Stimulated activated naive CD4-positive, alpha-beta T cell (primary cell): ENCODE data around the gene ARCN1.
"Not testable (repeated sequence)": the region's sequence is repeated elsewhere in the genome, so short reads cannot be mapped to it uniquely, and the experiment has no call there.

ENCODE experiments used
- DNase-seq, 6 experiments: peaks; one replicate each; lab custom pipeline; 2025; lab: John Stamatoyannopoulos, UW

ARCN1 gene

GRCh38 chr11:118606157-118606843 is 34.1 kb downstream of the ARCN1 start:
- no peak for DNase-seq

- no peak for DNase-seq
Observed at GRCh38 chr11:118606844-118607228, 34.6 kb downstream of the ARCN1 start.

- peak; percentile 23 to 59 (median 50) for DNase-seq
Observed at GRCh38 chr11:118607401-118608359, 35.5 kb downstream of the ARCN1 start, which contains the start of gene PHLDB1. TSS of gene PHLDB1 (plus strand) at chr11:118607615. CDS start at chr11:118613837, 6,222 bp downstream.

GRCh38 chr11:118608360-118609227 is 36.4 kb downstream of the ARCN1 start:
- peak; percentile 83 to 90 (median 88) for DNase-seq

- DNase-seq: peak in 4 of 6 experiments; percentile 7 to 63 (median 38)
Observed at GRCh38 chr11:118609380-118610224, 37.4 kb downstream of the ARCN1 start.

- DNase-seq: peak in 3 of 6 experiments; percentile 15 to 44 (median 31)
Observed at GRCh38 chr11:118610225-118610772, 38.1 kb downstream of the ARCN1 start.

GRCh38 chr11:118610773-118611432 is 38.7 kb downstream of the ARCN1 start:
- DNase-seq: peak; percentile 56 to 86 (median 80)

- not testable (repeated sequence) for DNase-seq
Observed at GRCh38 chr11:118611433-118611795, 39.2 kb downstream of the ARCN1 start.

- DNase-seq: no peak
Observed at GRCh38 chr11:118612378-118612777, 40.2 kb downstream of the ARCN1 start.

- DNase-seq: no peak
Observed at GRCh38 chr11:118614511-118614910, 42.3 kb downstream of the ARCN1 start.

GRCh38 chr11:118615282-118615975 is 43.2 kb downstream of the ARCN1 start:
- no peak for DNase-seq

GRCh38 chr11:118615976-118616371 is 43.8 kb downstream of the ARCN1 start:
- no peak for DNase-seq

GRCh38 chr11:118618115-118618990 is 46.1 kb downstream of the ARCN1 start:
- no peak for DNase-seq

GRCh38 chr11:118618991-118619375 is 46.8 kb downstream of the ARCN1 start:
- no peak for DNase-seq

- no peak for DNase-seq
Observed at GRCh38 chr11:118619444-118620197, 47.4 kb downstream of the ARCN1 start.

GRCh38 chr11:118620529-118621070 is 48.4 kb downstream of the ARCN1 start:
- DNase-seq: no peak

GRCh38 chr11:118621071-118621783 is 49.0 kb downstream of the ARCN1 start:
- peak in 2 of 6 experiments; percentile 3 for DNase-seq
